Measurements from ENCODE around the gene RAP1A. TPM values are rescaled to one million over a fixed set of nuclear protein-coding genes. Genes with fewer than 3 reads are reported as not detected.

RAP1A gene
- total RNA-seq, 1 experiment from 2014 or later, result 37.1 TPM

- Histone ChIP-seq H3K9me3 (ENCODE audit: control insufficient read depth, insufficient read depth, low read depth, low read length) (no peaks in the 10 kb centered on the region), H3K4me1 (ENCODE audit: control insufficient read depth, insufficient read depth, low read length) (no peaks in the 10 kb centered on the region), H3K27ac (ENCODE audit: low read length) (no peak overlapping the region), H3K36me3 (ENCODE audit: control insufficient read depth, insufficient read depth, low read length) (no peaks in the 10 kb centered on the region), H3K27me3 (ENCODE audit: control insufficient read depth, insufficient read depth, low read length) (no peaks in the 10 kb centered on the region), H3K4me3 (ENCODE audit: low read depth in 2 of 2, low read length in 2 of 2) (no peak overlapping the region)
- in situ Hi-C loops (cut with HindIII; ENCODE audit: low pct_unique_long_range_greater_than_20kb, low sequenced_read_pairs) (no loop called here), intact Hi-C loops (cut with micrococcal nuclease; ENCODE audit: unreplicated experiment) (no loop called here)
- no peak for DNase-seq (ENCODE audit: low read depth, low spot score)
- no peak for ATAC-seq
- ChIA-PET CTCF (no interaction called here), POLR2A (no interaction called here)
- no TSS peak for BruUV-seq (replicated peaks)
- TF ChIP-seq SIN3A (IDR thresholded peaks at IDR 0.05; ENCODE audit: borderline replicate concordance, insufficient read depth, low read depth, low read length), result no peak
- no peak for TF ChIP-seq CTCF (IDR thresholded peaks at IDR 0.05)
- no peak for TF ChIP-seq POLR2AphosphoS5 (IDR thresholded peaks at IDR 0.05; ENCODE audit: low read depth, low read length)
- no peak for TF ChIP-seq REST (IDR thresholded peaks at IDR 0.05; ENCODE audit: insufficient read depth in 1 of 2, low read depth in 2 of 2, low read length in 1 of 2)
- TF ChIP-seq TCF7L2 (IDR thresholded peaks at IDR 0.05; ENCODE audit: low read depth, low read length), result no peak
Measured at GRCh38 chr1:111727056-111727455, 107.5 kb downstream of the RAP1A start.

- ChIA-PET CTCF (no interaction called here), POLR2A (no interaction called here)
- Histone ChIP-seq H3K36me3 (ENCODE audit: control insufficient read depth, insufficient read depth, low read length) (no peaks in the 10 kb centered on the region), H3K4me1 (ENCODE audit: control insufficient read depth, insufficient read depth, low read length) (no peaks in the 10 kb centered on the region), H3K27me3 (ENCODE audit: control insufficient read depth, insufficient read depth, low read length) (no peaks in the 10 kb centered on the region), H3K4me3 (ENCODE audit: low read depth in 2 of 2, low read length in 2 of 2) (no peak overlapping the region), H3K27ac (ENCODE audit: low read length) (no peak overlapping the region), H3K9me3 (ENCODE audit: control insufficient read depth, insufficient read depth, low read depth, low read length) (no peaks in the 10 kb centered on the region)
- TF ChIP-seq TCF7L2 (IDR thresholded peaks at IDR 0.05; ENCODE audit: low read depth, low read length) (no peak), REST (IDR thresholded peaks at IDR 0.05; ENCODE audit: insufficient read depth in 1 of 2, low read depth in 2 of 2, low read length in 1 of 2) (no peak), POLR2AphosphoS5 (IDR thresholded peaks at IDR 0.05; ENCODE audit: low read depth, low read length) (no peak), SIN3A (IDR thresholded peaks at IDR 0.05; ENCODE audit: borderline replicate concordance, insufficient read depth, low read depth, low read length) (no peak), CTCF (IDR thresholded peaks at IDR 0.05) (no peak)
- BruUV-seq (replicated peaks), result no TSS peak
- intact Hi-C loops (cut with micrococcal nuclease; ENCODE audit: unreplicated experiment) (no loop called here), in situ Hi-C loops (cut with HindIII; ENCODE audit: low pct_unique_long_range_greater_than_20kb, low sequenced_read_pairs) (no loop called here)
- ATAC-seq (no peak), DNase-seq (ENCODE audit: low read depth, low spot score) (no peak)
Measured at GRCh38 chr1:111729271-111729921, 109.8 kb downstream of the RAP1A start.
